ENCODE measurements around the gene SCARF1.

DNA sequence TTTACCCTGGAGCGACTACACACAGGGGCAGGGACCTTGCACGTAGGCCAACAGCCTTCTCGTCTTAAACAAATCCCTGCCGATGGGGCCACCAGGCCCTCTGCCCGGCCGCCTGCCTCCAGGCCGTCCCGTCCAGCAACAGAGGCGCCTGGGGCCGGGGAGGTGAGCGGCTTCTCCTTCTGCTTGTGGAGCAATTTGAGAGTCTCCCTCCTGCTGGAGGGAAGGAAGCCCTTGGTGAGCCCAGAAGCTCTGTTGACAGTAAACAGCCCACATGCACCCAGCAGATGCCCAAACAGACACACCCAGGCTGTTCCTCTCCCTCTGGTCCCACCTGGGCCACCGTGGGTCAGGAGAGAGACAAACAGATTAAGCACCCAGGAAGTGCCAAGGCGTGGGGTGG is 25.0 kb downstream of the SCARF1 start:
- TF ChIP-seq POLR2A (IDR thresholded peaks at IDR 0.05; ENCODE audit: low read depth, low read length): no peak
- TF ChIP-seq POLR2AphosphoS5 (IDR thresholded peaks at IDR 0.05; ENCODE audit: low read depth, low read length): no peak
- no peak for TF ChIP-seq TAF1 (IDR thresholded peaks at IDR 0.05; ENCODE audit: borderline replicate concordance, low read depth, low read length)

Data from GM12892 (cell line).